Measurements from ENCODE around the gene PLAC9.

PLAC9 gene

GRCh38 chr10:80184291-80184690 lies 51.8 kb downstream of the PLAC9 start:
- peak; percentile 62 for DNase-seq (ENCODE audit: low read depth)

- no peak for DNase-seq (ENCODE audit: low read depth)
Measured at GRCh38 chr10:80185578-80186299, 53.2 kb downstream of the PLAC9 start.

GRCh38 chr10:80186364-80187012 lies 54.0 kb downstream of the PLAC9 start:
- DNase-seq (ENCODE audit: low read depth): no peak

DNA sequence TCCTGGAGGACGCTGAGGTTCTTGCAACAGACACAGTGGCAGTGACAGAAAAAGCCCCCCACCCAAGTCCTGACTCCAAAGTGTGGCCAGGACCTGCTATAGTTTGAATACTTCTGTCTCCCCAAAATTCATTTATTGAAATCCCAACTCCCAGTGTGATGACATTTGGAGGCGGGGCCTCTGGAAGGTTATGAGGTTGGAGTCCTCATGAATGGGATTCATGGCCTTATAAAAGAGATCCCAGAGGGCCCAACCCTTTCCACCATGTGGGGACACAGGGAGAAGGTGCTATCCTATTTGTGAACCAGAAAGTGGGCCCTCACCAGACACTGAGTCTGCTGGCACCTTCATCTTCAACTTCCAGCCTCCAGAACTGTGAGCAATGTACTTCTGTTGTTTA lies 54.5 kb downstream of the PLAC9 start:
- no peak for DNase-seq (ENCODE audit: low read depth)

GRCh38 chr10:80187465-80188409 lies 55.2 kb downstream of the PLAC9 start:
- no peak for DNase-seq (ENCODE audit: low read depth)

GRCh38 chr10:80188713-80189112 lies 56.2 kb downstream of the PLAC9 start:
- DNase-seq (ENCODE audit: low read depth): no peak

DNA sequence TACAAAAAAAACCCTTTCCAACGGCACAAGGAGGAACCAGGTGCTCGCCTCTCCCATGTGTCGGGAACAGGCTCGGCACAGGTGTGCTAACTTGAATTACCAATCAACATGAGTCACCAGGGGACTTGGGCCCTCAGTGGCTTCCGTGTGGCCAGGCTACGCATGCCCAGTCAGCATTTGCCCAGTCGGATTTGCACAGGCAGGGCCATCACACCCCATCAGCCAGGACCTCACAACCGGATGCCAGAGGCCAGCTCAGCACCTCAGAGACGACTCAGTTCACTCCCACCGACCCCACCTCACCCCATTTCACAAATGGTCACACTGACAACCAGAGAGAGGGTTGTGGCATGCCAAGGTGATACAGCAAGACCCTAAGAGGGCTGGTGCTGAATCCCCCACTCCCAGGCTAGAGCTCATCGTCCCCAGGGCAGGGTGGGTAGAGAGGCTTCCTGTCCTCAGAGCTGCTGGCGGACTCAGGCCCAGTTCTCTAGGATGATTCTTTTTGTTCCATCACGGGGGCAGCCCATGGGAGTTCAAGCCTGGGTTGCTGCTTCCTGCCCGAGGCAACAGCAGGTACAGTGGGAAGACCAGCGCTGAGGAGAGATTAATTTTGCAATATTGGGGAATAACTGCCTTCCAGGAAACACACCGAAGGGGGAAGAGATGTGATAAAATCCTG lies 59.2 kb downstream of the PLAC9 start:
- DNase-seq (ENCODE audit: low read depth): no peak

GRCh38 chr10:80192553-80192952 lies 60.0 kb downstream of the PLAC9 start:
- DNase-seq (ENCODE audit: low read depth): no peak

DNA sequence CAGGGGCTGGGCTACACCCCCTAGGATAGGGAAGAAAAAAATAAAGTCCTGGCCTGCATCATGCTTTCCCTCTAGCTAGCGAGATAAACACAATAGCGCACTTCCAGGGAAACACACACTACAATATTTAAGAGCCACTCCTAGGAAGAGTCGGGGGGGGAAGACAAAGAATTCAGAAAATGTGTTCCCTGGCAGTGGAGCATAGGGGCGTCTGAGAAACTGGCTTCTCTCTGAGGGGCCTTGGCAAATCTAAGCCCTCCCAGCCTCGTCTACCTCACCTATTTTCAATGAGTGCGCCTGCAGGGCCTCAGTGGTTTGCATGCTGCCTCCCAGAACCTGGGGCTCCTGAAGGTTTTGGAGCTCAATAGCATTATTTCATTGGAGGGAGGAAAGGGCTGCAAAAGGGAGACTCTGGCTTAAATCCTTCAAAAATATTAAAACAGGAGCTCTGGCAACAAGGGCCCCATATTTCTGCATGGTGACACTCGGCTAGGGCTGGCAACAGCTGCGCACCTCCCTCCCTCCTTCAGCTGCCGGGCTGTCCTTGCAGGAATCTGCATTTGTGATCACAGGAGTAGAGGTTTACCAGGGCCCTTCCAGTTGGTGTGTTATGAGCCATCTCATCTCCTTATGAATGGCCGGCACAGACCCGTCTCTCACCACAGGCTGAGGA lies 62.0 kb downstream of the PLAC9 start:
- DNase-seq (ENCODE audit: low read depth): no peak

Data from iris pigment epithelial cell (primary cell).